Activated naive CD4-positive, alpha-beta T cell treated with anti-CD3 and anti-CD28 coated beads, Interleukin-2, amount 10 ng/mL, durations not matched to agents 7 days and 5 days (primary cell): ENCODE data around the gene TWNK.
A peak's percentile ranks its signal among the peaks of the same experiment; 100 is the strongest.

ENCODE experiments used
- CTCF ChIA-PET: fragments of 350-600 bp; sonication (Branson Sonifier 250); formaldehyde crosslinking; loops from one replicate; lab custom pipeline; 2021; ENCODE audit warnings: antibody characterized with exemption; lab: Charles Lee
- DNase-seq: peaks from one replicate; pipeline ENCODE4 v3.0.0-alpha.2; 2020
- H3K27ac Mint-ChIP-seq: one replicate; pipeline ENCODE4 v1.8.0; 2021; ENCODE audit warnings: mild to moderate bottlenecking, moderate library complexity, mixed read lengths
- H3K27me3 Mint-ChIP-seq: one replicate; pipeline ENCODE4 v1.8.0; 2021; ENCODE audit warnings: mild to moderate bottlenecking, mixed read lengths
- H3K36me3 Mint-ChIP-seq: one replicate; pipeline ENCODE4 v1.8.0; 2021; ENCODE audit warnings: mixed read lengths
- H3K4me1 Mint-ChIP-seq: one replicate; pipeline ENCODE4 v1.8.0; 2021; ENCODE audit warnings: mixed read lengths
- H3K4me3 Mint-ChIP-seq: one replicate; pipeline ENCODE4 v1.8.0; 2021; ENCODE audit warnings: mild to moderate bottlenecking, moderate library complexity, mixed read lengths
- H3K9me3 Mint-ChIP-seq: one replicate; pipeline ENCODE4 v1.8.0; 2021; ENCODE audit warnings: mixed read lengths

The TWNK gene

GRCh38 chr10:100996678-100997359 lies 9.5 kb downstream of the TWNK start:
- peak overlapping the region; percentile 93 for H3K27ac Mint-ChIP-seq
- H3K36me3 Mint-ChIP-seq, result peaks cover 18% of the 10 kb centered on the region
- CTCF ChIA-PET, result interaction anchor here (0.8 to 12.0 kb wide), 14 partner anchors 9 to 84 kb away, joined by 3 to 169 read pairs (median 4); partner anchors contain the start of genes MRPL43, PDZD7, SFXN3 and SLF2
- H3K27me3 Mint-ChIP-seq, result peaks cover 8% of the 10 kb centered on the region
- H3K4me3 Mint-ChIP-seq, result peak overlapping the region; percentile 84
- H3K4me1 Mint-ChIP-seq, result peaks cover 29% of the 10 kb centered on the region
- H3K9me3 Mint-ChIP-seq, result no peaks in the 10 kb centered on the region
- DNase-seq, result peak; percentile 68

GRCh38 chr10:100997360-100998182 lies 10.2 kb downstream of the TWNK start:
- Mint-ChIP-seq H3K36me3 (peaks cover 18% of the 10 kb centered on the region), H3K4me1 (peaks cover 29% of the 10 kb centered on the region), H3K4me3 (peak overlapping the region; percentile 84), H3K27ac (peak overlapping the region; percentile 89), H3K9me3 (no peaks in the 10 kb centered on the region), H3K27me3 (peaks cover 8% of the 10 kb centered on the region)
- DNase-seq, result peak; percentile 84
- CTCF ChIA-PET, result interaction anchor here (0.6 to 12.0 kb wide), 24 partner anchors 9 to 487 kb away, joined by 3 to 169 read pairs (median 4); partner anchors contain the start of genes HIF1AN, MRPL43, PDZD7 and SEMA4G

- Mint-ChIP-seq H3K4me1 (peaks cover 29% of the 10 kb centered on the region), H3K36me3 (peaks cover 13% of the 10 kb centered on the region), H3K27ac (peak overlapping the region; percentile 89), H3K27me3 (peaks cover 8% of the 10 kb centered on the region), H3K4me3 (peak overlapping the region; percentile 84), H3K9me3 (no peaks in the 10 kb centered on the region)
- CTCF ChIA-PET, result interaction anchor here (0.6 to 12.0 kb wide), 19 partner anchors 11 to 488 kb away, joined by 3 to 169 read pairs (median 4); partner anchors contain the start of genes HIF1AN, MRPL43, PDZD7 and SEMA4G
- DNase-seq, result peak; percentile 74
Measured at GRCh38 chr10:100998183-100998990, 11.0 kb downstream of the TWNK start.

- Mint-ChIP-seq H3K36me3 (peaks cover 9% of the 10 kb centered on the region), H3K27ac (peak overlapping the region; percentile 89), H3K9me3 (no peaks in the 10 kb centered on the region), H3K27me3 (peaks cover 8% of the 10 kb centered on the region), H3K4me3 (peak overlapping the region; percentile 84), H3K4me1 (peaks cover 29% of the 10 kb centered on the region)
- peak; percentile 82 for DNase-seq
- CTCF ChIA-PET, result interaction anchor here (1.0 to 12.0 kb wide), 5 partner anchors 12 to 36 kb away, joined by 3 to 169 read pairs (median 13); partner anchors contain the start of genes MRPL43, PDZD7, SFXN3 and TWNK
Measured at GRCh38 chr10:100998991-100999741, 11.8 kb downstream of the TWNK start.

GRCh38 chr10:100999742-101000126 lies 12.4 kb downstream of the TWNK start, which contains the start of gene LZTS2:
LZTS2 (plus strand) TSS chr10:100999808; CDS start chr10:101002539, 2,731 bp downstream.
- H3K4me1 Mint-ChIP-seq, result peaks cover 29% of the 10 kb centered on the region
- H3K4me3 Mint-ChIP-seq, result peak within 1 kb of the TSS; percentile 84
- peak within 1 kb of the TSS; percentile 89 for H3K27ac Mint-ChIP-seq
- H3K36me3 Mint-ChIP-seq, result peaks cover 4% of the 10 kb centered on the region
- no peak for DNase-seq
- CTCF ChIA-PET, result interaction anchor here (1.0 to 12.0 kb wide), 3 partner anchors 12 to 35 kb away, joined by 3 to 169 read pairs (median 6); no protein-coding TSS in a partner anchor
- no peaks in the 10 kb centered on the region for H3K9me3 Mint-ChIP-seq
- peaks cover 8% of the 10 kb centered on the region for H3K27me3 Mint-ChIP-seq

GRCh38 chr10:101000127-101000914 lies 13.0 kb downstream of the TWNK start:
- Mint-ChIP-seq H3K9me3 (no peaks in the 10 kb centered on the region), H3K4me1 (peaks cover 27% of the 10 kb centered on the region), H3K27ac (no peak overlapping the region), H3K4me3 (peak overlapping the region; percentile 67), H3K27me3 (peaks cover 8% of the 10 kb centered on the region), H3K36me3 (peaks cover 5% of the 10 kb centered on the region)
- DNase-seq, result no peak
- CTCF ChIA-PET, result interaction anchor here (1.9 to 12.0 kb wide), 2 partner anchors 12 to 17 kb away, joined by 6 to 169 read pairs; no protein-coding TSS in a partner anchor

- peaks cover 5% of the 10 kb centered on the region for H3K36me3 Mint-ChIP-seq
- H3K4me1 Mint-ChIP-seq, result peaks cover 26% of the 10 kb centered on the region
- peak overlapping the region; percentile 8 for H3K27ac Mint-ChIP-seq
- CTCF ChIA-PET, result interaction anchor here (12.0 kb wide), 1 partner anchor 16 kb away, joined by 169 read pairs; no protein-coding TSS in a partner anchor
- H3K27me3 Mint-ChIP-seq, result peaks cover 8% of the 10 kb centered on the region
- H3K9me3 Mint-ChIP-seq, result no peaks in the 10 kb centered on the region
- no peak for DNase-seq
- peak overlapping the region; percentile 64 for H3K4me3 Mint-ChIP-seq
Measured at GRCh38 chr10:101000915-101001658, 13.7 kb downstream of the TWNK start.

GRCh38 chr10:101001659-101002035 lies 14.3 kb downstream of the TWNK start:
- H3K4me3 Mint-ChIP-seq, result no peak overlapping the region
- no peaks in the 10 kb centered on the region for H3K9me3 Mint-ChIP-seq
- peaks cover 5% of the 10 kb centered on the region for H3K36me3 Mint-ChIP-seq
- H3K27me3 Mint-ChIP-seq, result peaks cover 8% of the 10 kb centered on the region
- H3K27ac Mint-ChIP-seq, result no peak overlapping the region
- CTCF ChIA-PET, result interaction anchor here (12.0 kb wide), 1 partner anchor 15 kb away, joined by 169 read pairs; no protein-coding TSS in a partner anchor
- DNase-seq, result no peak
- peaks cover 20% of the 10 kb centered on the region for H3K4me1 Mint-ChIP-seq

- H3K27ac Mint-ChIP-seq, result no peak overlapping the region
- DNase-seq, result no peak
- H3K27me3 Mint-ChIP-seq, result peaks cover 8% of the 10 kb centered on the region
- H3K4me3 Mint-ChIP-seq, result no peak overlapping the region
- CTCF ChIA-PET, result interaction anchor here (1.2 to 12.0 kb wide), 2 partner anchors 10 to 14 kb away, joined by 4 to 169 read pairs; no protein-coding TSS in a partner anchor
- peaks cover 17% of the 10 kb centered on the region for H3K4me1 Mint-ChIP-seq
- H3K9me3 Mint-ChIP-seq, result no peaks in the 10 kb centered on the region
- peaks cover 5% of the 10 kb centered on the region for H3K36me3 Mint-ChIP-seq
Measured at GRCh38 chr10:101002456-101002855, 15.1 kb downstream of the TWNK start.

GRCh38 chr10:101003639-101004206 lies 16.4 kb downstream of the TWNK start:
- H3K27ac Mint-ChIP-seq, result no peak overlapping the region
- H3K36me3 Mint-ChIP-seq, result peaks cover 5% of the 10 kb centered on the region
- peaks cover 8% of the 10 kb centered on the region for H3K27me3 Mint-ChIP-seq
- CTCF ChIA-PET, result interaction anchor here (12.0 kb wide), 1 partner anchor 13 kb away, joined by 169 read pairs; no protein-coding TSS in a partner anchor
- DNase-seq, result no peak
- H3K9me3 Mint-ChIP-seq, result no peaks in the 10 kb centered on the region
- H3K4me1 Mint-ChIP-seq, result peaks cover 9% of the 10 kb centered on the region
- H3K4me3 Mint-ChIP-seq, result no peak overlapping the region

GRCh38 chr10:101005361-101005760 lies 18.0 kb downstream of the TWNK start:
- Mint-ChIP-seq H3K36me3 (peaks cover 5% of the 10 kb centered on the region), H3K27me3 (peaks cover 8% of the 10 kb centered on the region), H3K27ac (no peak overlapping the region), H3K4me1 (peaks cover 6% of the 10 kb centered on the region), H3K4me3 (no peak overlapping the region), H3K9me3 (no peaks in the 10 kb centered on the region)
- no peak for DNase-seq
- CTCF ChIA-PET, result interaction anchor here (12.0 kb wide), 1 partner anchor 12 kb away, joined by 169 read pairs; no protein-coding TSS in a partner anchor
